GM18951 (cell line): Measurements from ENCODE around the gene RGS6.

Source experiments
- POLR2A ChIP-seq: IDR thresholded peaks from 4 replicates; pipeline ENCODE4 v1.6.1; 2011; ENCODE audit warnings: mild to moderate bottlenecking; ENCODE audit not compliant: insufficient read length, insufficient read depth; ENCODE audit errors: extremely low read depth
- in situ Hi-C: fragments of 300-500 bp; cut with MboI; formaldehyde crosslinking; loops from one replicate; pipeline ENCODE4 v1.12.0; 2022; ENCODE audit warnings: low sequenced_read_pairs, mixed read lengths, inconsistent platforms; ENCODE audit not compliant: unreplicated experiment

Gene RGS6

GRCh38 chr14:72588521-72588920, 656.3 kb downstream of the RGS6 start:
- in situ Hi-C loops, result no loop called here
- no peak for TF ChIP-seq POLR2A

DNA sequence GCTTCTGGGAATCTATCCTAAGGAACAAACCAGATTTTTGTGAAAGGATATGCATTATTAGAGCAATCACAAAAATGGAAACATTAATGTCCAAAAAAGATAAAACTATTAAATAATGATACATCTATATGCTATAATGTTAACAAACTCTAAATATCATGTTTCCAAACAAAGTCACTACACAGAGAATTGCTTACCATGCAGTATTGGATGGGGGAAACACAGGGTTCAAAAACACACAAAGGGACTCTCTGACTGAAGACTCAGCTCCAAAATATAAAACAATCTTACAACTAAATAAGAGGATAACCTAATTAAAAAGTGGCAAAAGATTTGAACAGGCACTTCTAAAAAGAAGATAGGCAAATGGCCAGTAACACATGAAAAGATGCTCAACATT, 657.4 kb downstream of the RGS6 start:
- in situ Hi-C loops, result no loop called here
- no peak for TF ChIP-seq POLR2A

- in situ Hi-C loops, result no loop called here
Measured at GRCh38 chr14:72590577-72590976, 658.3 kb downstream of the RGS6 start.

DNA sequence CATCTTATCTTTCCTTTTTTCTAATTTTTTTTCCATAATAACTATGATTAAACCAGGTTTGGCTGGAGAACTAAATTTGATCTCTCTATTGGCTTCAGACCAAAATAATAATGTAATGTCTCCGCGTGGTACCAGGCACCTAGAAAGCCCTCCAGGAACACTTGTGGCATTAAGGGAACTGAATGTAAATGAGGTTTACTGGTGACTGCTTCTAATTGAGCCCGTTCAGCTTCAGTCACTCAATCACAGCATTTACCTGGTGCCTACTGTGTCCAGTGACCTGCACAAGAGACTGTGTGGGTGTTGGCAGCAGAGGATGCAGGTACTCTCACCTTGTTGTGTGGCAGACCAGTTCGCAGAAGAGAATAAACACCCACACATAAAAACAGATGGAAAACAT, 659.2 kb downstream of the RGS6 start:
- in situ Hi-C loops, result no loop called here
- TF ChIP-seq POLR2A, result no peak

More at GRCh38 chr14:72590577-72590976, 658.3 kb downstream of the RGS6 start:
- no peak for TF ChIP-seq POLR2A

GRCh38 chr14:72594099-72594901, 662.1 kb downstream of the RGS6 start:
- TF ChIP-seq POLR2A, result no peak
- in situ Hi-C loops, result no loop called here

GRCh38 chr14:72595152-72595862, 663.1 kb downstream of the RGS6 start:
- no peak for TF ChIP-seq POLR2A
- in situ Hi-C loops, result no loop called here

DNA sequence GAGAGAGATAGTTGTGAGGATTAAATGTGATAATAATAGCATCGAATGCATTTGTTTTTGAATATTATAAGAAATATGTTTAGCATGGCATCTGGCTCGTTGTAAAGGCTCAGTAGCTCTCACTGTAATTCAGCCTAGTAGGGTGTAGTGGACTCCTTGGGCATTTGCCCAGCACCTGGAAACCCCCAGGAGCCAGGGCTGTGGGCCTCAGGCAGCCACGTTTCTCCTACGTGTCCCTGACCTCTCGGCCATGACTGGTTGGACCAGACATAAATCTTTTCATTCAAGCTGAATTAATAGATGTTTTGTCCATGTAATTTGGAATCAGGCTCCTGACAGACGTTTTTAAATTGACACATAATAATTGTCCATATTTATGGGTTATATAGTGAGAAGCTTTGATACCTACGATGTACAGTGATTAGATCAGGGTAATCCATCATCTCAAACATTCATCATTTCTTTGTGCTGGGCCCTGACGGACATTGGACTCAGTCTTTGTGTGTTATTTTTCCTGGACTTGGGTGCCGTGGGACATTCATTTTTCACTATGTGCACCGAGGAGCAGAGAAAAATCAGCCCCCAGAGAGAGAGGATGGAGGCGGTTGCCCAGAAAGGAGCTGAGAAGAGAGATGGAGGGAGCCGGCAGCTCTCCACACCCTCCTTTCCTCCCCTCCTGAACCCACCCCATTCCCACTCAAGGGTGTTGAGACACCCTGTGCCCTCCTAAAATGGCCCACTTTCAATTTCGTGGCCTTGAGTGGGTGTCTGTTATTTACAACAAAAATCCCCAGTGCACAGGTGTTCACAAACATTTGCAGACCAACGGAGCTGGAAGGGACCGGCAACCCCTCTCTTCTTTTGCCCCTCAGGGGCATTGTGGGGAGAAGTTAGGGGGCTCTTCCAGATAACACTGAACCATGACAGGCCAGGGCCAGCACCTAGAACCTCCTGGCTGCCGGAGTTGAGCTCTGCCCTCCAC, 665.3 kb downstream of the RGS6 start:
- in situ Hi-C loops, result no loop called here
- no peak for TF ChIP-seq POLR2A

GRCh38 chr14:72598306-72598705, 666.1 kb downstream of the RGS6 start:
- no peak for TF ChIP-seq POLR2A
- in situ Hi-C loops, result no loop called here

GRCh38 chr14:72599579-72600470, 667.6 kb downstream of the RGS6 start:
- TF ChIP-seq POLR2A, result no peak
- in situ Hi-C loops, result no loop called here

- in situ Hi-C loops, result no loop called here
- no peak for TF ChIP-seq POLR2A
Measured at GRCh38 chr14:72600551-72601330, 668.5 kb downstream of the RGS6 start.

DNA sequence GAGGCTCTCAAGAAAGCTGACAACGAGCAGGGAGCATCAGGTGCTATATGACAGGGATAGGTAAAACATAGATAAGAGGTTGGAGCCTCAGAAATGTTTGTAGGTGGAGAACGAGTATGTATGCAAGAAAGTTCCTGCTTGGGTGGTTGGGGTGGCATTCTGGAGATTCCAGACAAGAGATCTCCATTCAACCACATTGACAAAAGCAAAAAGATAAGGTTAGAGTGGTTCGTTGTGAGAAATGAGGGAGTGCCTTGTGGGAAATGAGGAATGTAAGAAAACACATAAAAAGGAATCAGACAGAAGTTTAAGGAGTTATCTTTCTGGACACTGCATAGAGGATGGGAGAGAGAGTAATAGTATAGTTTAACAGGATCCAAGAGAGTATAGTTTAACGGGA, 671.4 kb downstream of the RGS6 start:
- TF ChIP-seq POLR2A, result no peak
- in situ Hi-C loops, result no loop called here
